ENCODE data around the gene CACNG4. TPM values are rescaled to one million over a fixed set of nuclear protein-coding genes. Genes with fewer than 3 reads are reported as not detected.

The CACNG4 gene
- total RNA-seq, 1 donor from 2014 or later: not detected

DNA sequence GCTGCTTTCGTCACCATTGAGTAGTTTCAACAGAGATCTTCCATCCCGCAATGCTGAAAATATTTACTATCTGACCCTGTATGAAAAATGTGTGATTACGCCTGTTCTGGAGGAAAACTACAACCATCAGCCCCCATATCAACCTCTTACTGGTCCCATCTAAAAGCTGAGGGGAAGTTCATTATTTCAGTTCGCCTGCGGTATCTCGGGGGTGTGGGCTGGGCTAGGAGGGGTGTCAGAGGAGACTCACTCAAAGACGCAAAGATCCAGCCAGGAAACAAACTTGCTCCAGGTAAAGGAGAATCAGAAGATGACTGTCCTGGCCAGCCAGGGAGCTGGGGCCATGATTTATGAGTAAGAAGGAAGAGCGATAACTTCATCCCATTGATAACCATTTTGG, 93.5 kb downstream of the CACNG4 start:
- no peak for DNase-seq (ENCODE audit: low read depth in 2 of 2)

DNA sequence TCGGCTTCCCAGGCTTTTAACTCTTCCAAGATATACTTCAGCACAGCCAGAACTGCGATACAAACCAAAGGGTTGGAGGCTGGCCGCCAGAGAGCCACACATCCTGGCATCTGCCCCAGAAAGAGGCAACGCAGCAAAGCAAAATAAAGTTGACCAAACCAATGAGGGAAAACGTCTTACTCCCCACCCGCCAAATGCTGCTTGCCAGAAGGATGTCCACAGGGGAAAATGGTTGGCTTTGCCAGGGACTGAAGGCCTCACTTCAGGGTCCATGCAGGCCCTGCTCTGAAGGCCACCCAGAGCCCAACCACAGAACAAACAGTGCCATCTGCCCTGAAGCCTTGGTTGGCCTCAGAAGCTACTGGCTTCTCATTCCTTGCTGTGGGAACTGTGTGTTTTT, 94.9 kb downstream of the CACNG4 start:
- DNase-seq (ENCODE audit: low read depth in 2 of 2): no peak

DNA sequence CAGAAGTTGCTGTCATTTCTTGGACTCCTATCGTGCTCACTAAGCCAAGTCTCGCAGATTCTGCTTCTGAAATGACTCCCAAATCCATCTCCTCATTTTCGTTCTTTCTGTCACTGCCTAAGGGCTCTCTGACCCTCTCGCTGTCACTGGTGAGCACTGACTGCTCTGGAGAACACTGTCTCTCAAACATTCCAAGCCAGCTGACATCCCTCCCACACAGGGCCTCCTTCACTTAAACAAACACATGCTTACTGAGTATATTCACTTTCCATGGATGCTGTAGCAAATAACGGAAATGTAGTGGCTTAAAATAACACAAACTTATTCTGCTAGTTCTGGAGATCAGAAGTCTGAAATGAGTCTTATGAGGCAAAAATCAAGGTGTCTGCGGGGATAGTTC, 98.6 kb downstream of the CACNG4 start:
- no peak for DNase-seq (ENCODE audit: low read depth in 2 of 2)

DNA sequence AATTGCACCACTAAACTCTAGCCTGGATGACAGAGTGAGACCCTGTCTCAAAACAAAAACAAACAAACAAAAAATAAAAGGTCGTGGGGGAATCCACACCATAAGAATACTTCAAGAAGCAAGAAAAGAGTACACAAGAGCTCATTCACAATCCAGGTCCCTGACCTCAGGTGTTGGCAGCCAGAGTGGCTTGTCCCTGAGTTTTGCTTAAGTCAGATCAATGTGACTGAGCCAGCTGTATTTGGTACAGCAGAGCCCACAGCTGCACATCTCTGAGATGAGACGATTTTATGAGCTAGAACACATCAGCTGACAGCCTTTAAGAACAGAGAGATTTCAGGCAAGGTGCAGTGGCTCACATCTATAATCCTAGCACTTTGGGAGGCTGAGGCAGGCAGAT, 102.2 kb downstream of the CACNG4 start:
- DNase-seq (ENCODE audit: low read depth in 2 of 2): no peak

DNA sequence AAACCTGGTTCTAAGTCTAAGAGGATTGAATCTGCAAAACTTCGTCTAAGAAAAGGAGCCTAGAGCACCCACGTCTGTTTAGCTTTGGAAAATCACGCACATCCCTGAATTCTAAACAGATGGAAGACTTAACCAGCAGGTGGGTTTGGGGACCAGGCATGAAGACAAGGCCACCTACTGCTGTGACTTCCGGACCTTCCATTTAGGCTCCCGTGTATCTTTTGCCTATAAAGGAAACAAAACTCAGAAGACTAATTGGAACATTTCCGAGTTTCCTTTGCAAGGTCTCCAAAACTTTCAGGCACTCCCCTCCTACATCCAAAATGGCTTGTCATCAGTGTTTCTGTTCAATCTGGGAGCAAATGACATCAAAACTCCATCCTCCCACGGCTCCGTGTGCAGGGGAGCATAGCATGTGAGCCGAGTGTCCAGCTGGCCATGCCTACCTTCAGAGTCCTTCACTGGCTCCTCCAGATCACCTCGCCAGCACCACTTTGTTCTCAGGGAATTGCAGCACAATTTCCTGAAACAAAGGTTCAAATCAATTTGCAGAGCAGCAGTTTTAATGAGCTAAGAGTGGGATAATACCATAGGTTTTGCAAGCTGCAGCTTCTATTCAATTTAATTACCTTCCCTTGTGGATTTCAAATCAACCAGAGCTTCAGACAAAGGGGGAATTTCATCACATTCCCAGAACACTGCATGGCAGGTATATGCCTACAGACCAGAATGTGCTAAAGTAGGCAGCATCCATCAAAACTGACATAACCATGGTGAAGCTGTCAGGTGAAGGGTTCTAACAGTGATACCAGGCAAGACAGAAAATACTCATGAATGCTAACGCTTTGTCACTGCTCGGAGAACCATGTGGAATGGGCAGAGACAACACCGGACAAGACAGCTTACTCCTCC, 103.3 kb downstream of the CACNG4 start:
- DNase-seq (ENCODE audit: low read depth in 2 of 2): no peak

DNA sequence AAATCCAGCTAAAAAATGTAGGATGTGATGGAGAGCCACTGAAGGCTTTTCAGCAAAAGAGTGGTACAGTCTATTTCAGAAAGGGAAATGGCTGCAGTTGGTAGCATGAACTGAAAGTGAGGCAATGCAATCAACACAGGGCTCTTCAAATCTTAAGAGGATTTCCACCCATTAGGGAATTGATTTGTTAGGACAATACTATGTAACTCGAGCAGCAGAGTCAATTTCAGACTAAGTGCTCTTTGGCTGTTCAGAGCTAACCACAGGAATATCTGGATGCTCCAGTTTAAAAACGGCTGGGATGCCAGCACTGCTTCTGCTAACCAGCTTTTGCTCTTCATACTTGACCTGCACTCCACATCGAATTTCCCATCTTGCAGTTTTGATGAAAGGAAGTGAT, 104.5 kb downstream of the CACNG4 start:
- no peak for DNase-seq (ENCODE audit: low read depth in 2 of 2)

DNA sequence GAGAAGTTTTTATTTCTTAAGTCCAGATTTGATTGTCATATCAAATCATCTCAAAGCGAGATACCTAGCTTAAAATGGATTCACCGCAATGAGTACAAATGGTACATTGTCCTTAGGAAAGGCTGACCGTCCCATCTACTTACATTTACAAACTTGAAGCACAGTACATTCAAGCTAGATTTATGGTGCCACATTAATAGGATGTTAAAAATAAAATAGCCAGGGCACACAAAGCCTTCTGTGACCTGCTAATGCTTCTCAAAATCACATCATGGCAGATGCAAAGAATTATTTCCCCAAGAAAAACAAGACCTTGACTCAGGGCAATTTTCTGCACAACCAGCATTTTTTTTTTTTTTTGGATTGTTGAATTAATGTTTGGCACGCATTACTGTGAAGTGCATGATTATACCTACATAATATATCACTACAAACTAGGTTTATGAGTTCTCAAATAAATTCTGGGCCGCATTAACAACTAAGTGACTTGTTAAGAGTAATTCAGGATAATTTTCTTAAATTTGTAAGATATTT, 105.2 kb downstream of the CACNG4 start:
- no peak for DNase-seq (ENCODE audit: low read depth in 2 of 2)

GRCh38 chr17:67071595-67071994, 107.1 kb downstream of the CACNG4 start:
- DNase-seq (ENCODE audit: low read depth in 2 of 2): no peak

DNA sequence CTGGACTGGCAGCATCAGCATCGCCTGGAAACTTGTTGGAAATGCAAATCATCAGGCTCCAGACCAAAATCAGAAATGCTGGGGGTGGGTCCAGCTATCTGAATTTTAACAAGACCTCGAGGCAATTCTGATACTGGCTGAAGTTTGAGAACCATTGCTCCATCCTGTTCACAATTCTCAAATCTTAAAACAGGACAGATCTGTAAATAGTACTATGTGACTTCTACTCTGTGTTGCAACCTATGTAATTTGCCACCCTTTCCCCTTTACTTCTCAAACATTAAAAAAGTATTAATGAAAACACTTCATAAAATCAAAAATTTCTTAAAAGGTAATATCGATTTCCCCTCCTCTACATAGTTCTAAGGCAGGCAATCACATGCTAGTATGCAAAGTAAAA, 108.4 kb downstream of the CACNG4 start:
- no peak for DNase-seq (ENCODE audit: low read depth in 2 of 2)

- DNase-seq (ENCODE audit: low read depth in 2 of 2): no peak
These were observed 110.3 kb downstream of the CACNG4 start for GRCh38 chr17:67074781-67075180.

DNA sequence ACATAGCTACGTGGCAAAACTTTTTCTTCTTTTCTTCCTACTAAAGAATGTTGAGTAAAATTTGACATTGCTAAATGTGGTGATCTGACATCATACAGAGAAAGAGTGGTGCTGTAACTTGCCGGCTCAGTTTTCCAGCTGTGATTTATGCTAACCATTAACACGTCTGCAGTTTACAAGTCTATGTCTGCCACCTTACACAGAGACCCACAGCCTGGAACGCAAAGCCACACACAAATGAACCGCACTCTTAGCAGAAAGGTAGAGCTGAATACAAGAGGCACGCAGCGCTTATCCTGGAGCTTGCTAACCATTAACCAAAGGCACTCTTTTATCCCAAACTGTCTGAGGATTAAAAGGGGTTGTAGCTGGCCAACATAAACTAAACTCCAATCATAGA, 111.8 kb downstream of the CACNG4 start:
- no peak for DNase-seq (ENCODE audit: low read depth in 2 of 2)

- DNase-seq (ENCODE audit: low read depth in 2 of 2): no peak
These were observed 113.8 kb downstream of the CACNG4 start for GRCh38 chr17:67078292-67078691.

- DNase-seq (ENCODE audit: low read depth in 2 of 2): no peak
These were observed 115.0 kb downstream of the CACNG4 start for GRCh38 chr17:67079491-67079890.

- no peak for DNase-seq (ENCODE audit: low read depth in 2 of 2)
These were observed 116.3 kb downstream of the CACNG4 start for GRCh38 chr17:67080804-67081203.

DNA sequence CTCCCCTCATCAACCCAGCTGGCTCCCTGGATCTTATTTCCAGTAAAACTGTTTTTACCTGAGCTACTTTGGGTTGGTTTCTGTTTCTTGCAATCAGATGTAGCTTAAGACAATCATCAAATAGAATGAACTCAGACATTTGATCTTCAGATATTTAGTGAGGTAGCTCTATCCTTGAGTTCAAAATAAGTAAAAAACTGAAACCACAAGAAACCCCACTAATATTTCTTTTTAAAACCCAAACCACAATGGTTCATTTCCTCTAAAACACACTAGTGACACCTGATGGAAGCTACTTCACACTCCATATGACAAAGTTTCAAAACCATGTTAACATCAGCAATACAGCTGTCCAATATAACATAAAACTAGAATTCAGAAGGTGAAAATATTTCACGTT, 117.6 kb downstream of the CACNG4 start:
- DNase-seq (ENCODE audit: low read depth in 2 of 2): no peak

Other genes with a start within 250 kb of the CACNG4 start
- gene CACNG5, start 129.6 kb upstream of the CACNG4 start, total RNA-seq: not detected in 2 replicates
- gene CACNG1, start 79.8 kb downstream of the CACNG4 start, total RNA-seq: not detected in 2 replicates